Endothelial cell of umbilical vein (primary cell): ENCODE data around the gene TAF10. TPM values are rescaled to one million over a fixed set of nuclear protein-coding genes. Genes with fewer than 3 reads are reported as not detected.

Experiments used
- BruUV-seq: library from RNA; stranded (reverse); fragments of 400-500 nt; replicated peaks from 2 replicates; lab custom pipeline; 2021; lab: Mats Ljungman, UMichigan
- CTCF ChIA-PET: fragments of 300-600, 350-600 bp; sonication (Branson Sonifier 250); formaldehyde crosslinking; loops from one replicate; lab custom pipeline; 2021; ENCODE audit warnings: antibody characterized with exemption, inconsistent platforms; lab: Charles Lee
- POLR2A ChIA-PET: fragments of 300-600, 350-600 bp; sonication (Branson Sonifier 250); formaldehyde crosslinking; loops from one replicate; lab custom pipeline; 2021; ENCODE audit warnings: antibody characterized with exemption, inconsistent platforms; lab: Charles Lee
- DNase-seq: peaks from one replicate; pipeline ENCODE4 v3.0.0-alpha.2; 2011; ENCODE audit warnings: low read depth, low spot score
- FAIRE-seq: peaks from 2 replicates; lab custom pipeline; 2011; peaks lifted over from hg19 to GRCh38; lab: Jason Lieb, UNC
- H2AFZ ChIP-seq: 2 replicates; pipeline ENCODE4 v1.6.0; 2012; ENCODE audit warnings: low read depth, low read length, control low read depth, inconsistent platforms
- H3K27ac ChIP-seq: 2 replicates; pipeline ENCODE4 v1.5.1; 2011; ENCODE audit warnings: low read depth, mild to moderate bottlenecking, control low read depth, low read length, moderate library complexity; ENCODE audit not compliant: insufficient read depth
- H3K27me3 ChIP-seq, 2 experiments: 2 replicates each; pipeline versions ENCODE4 v1.6.0 to v1.6.1; 2011; ENCODE audit warnings: low read length in 2 of 2, mixed read lengths in 1 of 2; ENCODE audit not compliant: control insufficient read depth in 2 of 2, insufficient read depth in 2 of 2
- H3K36me3 ChIP-seq, 2 experiments: 2 replicates in 1 of 2; 3 replicates in 1 of 2; pipeline ENCODE4 v1.5.1; 2011; ENCODE audit warnings: low read length in 2 of 2, mild to moderate bottlenecking in 1 of 2, moderate library complexity in 1 of 2; ENCODE audit not compliant: control insufficient read depth in 2 of 2, insufficient read depth in 2 of 2; ENCODE audit errors: extremely low read depth in 1 of 2
- H3K4me1 ChIP-seq: 3 replicates; pipeline ENCODE4 v1.5.1; 2011; ENCODE audit warnings: mild to moderate bottlenecking, low read length; ENCODE audit not compliant: control insufficient read depth, insufficient read depth; ENCODE audit errors: extremely low read depth
- H3K4me2 ChIP-seq: 2 replicates; pipeline ENCODE4 v1.6.1; 2011; ENCODE audit warnings: low read length, control low read depth, mixed read lengths; ENCODE audit not compliant: insufficient read depth
- H3K4me3 ChIP-seq, 3 experiments: fragments of 200-600 bp in 1 of 3; sonication (generic), shearing (Covaris generic) in 1 of 3; replicated peaks in 1 of 3; 2 replicates each; pipeline ENCODE4 v1.5.1; 2011 to 2016; ENCODE audit warnings: control low read depth in 3 of 3, low read length in 3 of 3, mild to moderate bottlenecking in 2 of 3, inconsistent platforms in 1 of 3, low read depth in 1 of 3, moderate library complexity in 1 of 3; ENCODE audit not compliant: insufficient read depth in 1 of 3
- H3K79me2 ChIP-seq: 2 replicates; pipeline ENCODE4 v1.6.0; 2012; ENCODE audit warnings: low read length, inconsistent platforms; ENCODE audit not compliant: control insufficient read depth, insufficient read depth
- H3K9ac ChIP-seq: replicated peaks from 2 replicates; pipeline ENCODE3; 2011; ENCODE audit warnings: low read length, control low read depth; ENCODE audit not compliant: insufficient read depth; ENCODE audit errors: extremely low read depth
- H3K9me1 ChIP-seq: replicated peaks from 3 replicates; pipeline ENCODE4 v1.6.0; 2011; ENCODE audit warnings: mild to moderate bottlenecking, low read length; ENCODE audit not compliant: control insufficient read depth, insufficient read depth; ENCODE audit errors: extremely low read depth
- H3K9me3 ChIP-seq: replicated peaks from 2 replicates; pipeline ENCODE4 v1.5.1; 2012; ENCODE audit warnings: low read length, inconsistent platforms; ENCODE audit not compliant: control insufficient read depth, insufficient read depth
- H4K20me1 ChIP-seq: replicated peaks from 2 replicates; pipeline ENCODE3; 2011; ENCODE audit warnings: mild to moderate bottlenecking, low read length; ENCODE audit not compliant: control insufficient read depth, insufficient read depth; ENCODE audit errors: extremely low read depth
- CTCF ChIP-seq, 2 donors: IDR thresholded peaks; 1 replicate in 1 of 2; 2 replicates in 1 of 2; pipeline ENCODE4 v1.5.1; 2011; ENCODE audit warnings: low read length in 2 of 2, mild to moderate bottlenecking in 2 of 2, moderate library complexity in 2 of 2, control low read depth in 1 of 2, inconsistent platforms in 1 of 2, low read depth in 1 of 2; ENCODE audit not compliant: insufficient read depth in 1 of 2; ENCODE audit errors: extremely low read depth in 1 of 2
- EZH2 ChIP-seq: IDR thresholded peaks from 2 replicates; pipeline ENCODE4 v1.6.1; 2012; ENCODE audit warnings: borderline replicate concordance, low read depth, mild to moderate bottlenecking, moderate library complexity, low read length, inconsistent platforms; ENCODE audit not compliant: severe bottlenecking
- FOS ChIP-seq: IDR thresholded peaks from 2 replicates; pipeline ENCODE4 v1.6.1; 2011; ENCODE audit warnings: mild to moderate bottlenecking, low read length, moderate library complexity, borderline replicate concordance; ENCODE audit not compliant: insufficient read depth
- GATA2 ChIP-seq: IDR thresholded peaks from 2 replicates; pipeline ENCODE4 v1.7.0; 2011; ENCODE audit warnings: low read depth, mild to moderate bottlenecking, moderate library complexity, mixed read lengths, low read length; ENCODE audit not compliant: insufficient read length, insufficient read depth
- JUN ChIP-seq: IDR thresholded peaks from 2 replicates; pipeline ENCODE4 v1.6.1; 2011; ENCODE audit warnings: borderline replicate concordance, low read depth; ENCODE audit not compliant: insufficient read length, insufficient read depth
- MYC ChIP-seq: IDR thresholded peaks from one replicate; pipeline ENCODE4 v1.6.1; 2011; ENCODE audit warnings: mild to moderate bottlenecking, low read depth, low read length
- POLR2A ChIP-seq: IDR thresholded peaks from 2 replicates; pipeline ENCODE4 v1.6.1; 2012; ENCODE audit warnings: low read depth, mild to moderate bottlenecking, control low read depth, low read length
- POLR2AphosphoS5 ChIP-seq: IDR thresholded peaks from 2 replicates; pipeline ENCODE4 v1.6.1; 2012; ENCODE audit warnings: low read depth, mild to moderate bottlenecking, control low read depth, low read length, moderate library complexity; ENCODE audit not compliant: insufficient read depth
- dilution Hi-C: fragments of 300-500 bp; cut with MboI; formaldehyde crosslinking; loops from one replicate; pipeline ENCODE4 v1.15.0; 2019; ENCODE audit warnings: low sequenced_read_pairs; ENCODE audit not compliant: extremely low pct_ligation_motif_present
- intact Hi-C: fragments of 100-400 bp; cut with micrococcal nuclease; formaldehyde crosslinking; loops from one replicate; pipeline ENCODE4 v1.10.0; 2022
- polyA plus RNA-seq, 4 experiments: library from polyadenylated mRNA; depleted of rRNA in 3 of 4; stranded (reverse) in 3 of 4; unstranded in 1 of 4; fragments of >200 nt; gene quantifications; 2 replicates each; pipeline versions ENCODE4 v1.2.1 to v1.2.3, GENCODE V29; 2011 to 2012; ENCODE audit warnings: missing spikeins in 1 of 4
- total RNA-seq: library from RNA; stranded (reverse); gene quantifications from 2 replicates; pipeline ENCODE4 v1.2.3, GENCODE V29; 2021
- TF ChIP-seq, protein P1 (sequence below): IDR thresholded peaks from 2 replicates; pipeline ENCODE4 v1.6.1; 2011; ENCODE audit not compliant: insufficient read depth, insufficient read length

TAF10 gene
- total and polyA plus RNA-seq, 2 donors (not counting 3 experiments of a cell fraction or from before 2014, with no cell fraction given), result 86.2 to 149 TPM

GRCh38 chr11:6568191-6568918, 43.7 kb downstream of the TAF10 start:
- peak; percentile 76 for FAIRE-seq
- dilution Hi-C loops, result no loop called here
- ChIA-PET POLR2A (no interaction called here), CTCF (interaction anchor here (0.8 to 2.8 kb wide), 7 partner anchors 9 to 149 kb away, joined by 3 to 23 read pairs (median 4); partner anchors contain the start of genes APBB1, ILK and RRP8)
- Histone ChIP-seq H4K20me1 (no peaks in the 10 kb centered on the region), H3K9me1 (no peaks in the 10 kb centered on the region), H3K27ac (no peak overlapping the region), H3K27me3 (no peaks in the 10 kb centered on the region), H3K9me3 (no peaks in the 10 kb centered on the region), H2AFZ (no peak overlapping the region), H3K4me1 (peaks cover 6% of the 10 kb centered on the region), H3K79me2 (no peaks in the 10 kb centered on the region), H3K36me3 (no peaks in the 10 kb centered on the region), H3K4me2 (no peak overlapping the region), H3K9ac (no peak overlapping the region), H3K4me3 (no peak overlapping the region)
- peak; percentile 66 for DNase-seq
- peak; percentile 43 for TF ChIP-seq POLR2AphosphoS5
- TF ChIP-seq, protein P1, sequence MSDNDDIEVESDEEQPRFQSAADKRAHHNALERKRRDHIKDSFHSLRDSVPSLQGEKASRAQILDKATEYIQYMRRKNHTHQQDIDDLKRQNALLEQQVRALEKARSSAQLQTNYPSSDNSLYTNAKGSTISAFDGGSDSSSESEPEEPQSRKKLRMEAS, result no peak
- no TSS peak for BruUV-seq
- intact Hi-C loops, result loop anchor here (1.0 kb wide), 1 partner anchor 67 kb away; no protein-coding TSS in a partner anchor

- intact Hi-C loops (no loop called here), dilution Hi-C loops (no loop called here)
- DNase-seq, result no peak
- BruUV-seq, result no TSS peak
- Histone ChIP-seq H3K9me3 (no peaks in the 10 kb centered on the region), H3K4me1 (peaks cover 6% of the 10 kb centered on the region), H3K4me3 (no peak overlapping the region), H4K20me1 (no peaks in the 10 kb centered on the region), H3K27ac (no peak overlapping the region), H3K36me3 (no peaks in the 10 kb centered on the region), H3K4me2 (no peak overlapping the region), H3K9ac (no peak overlapping the region), H2AFZ (no peak overlapping the region), H3K79me2 (no peaks in the 10 kb centered on the region), H3K27me3 (no peaks in the 10 kb centered on the region), H3K9me1 (no peaks in the 10 kb centered on the region)
- no peak for FAIRE-seq
- TF ChIP-seq EZH2 (no peak), JUN (no peak), CTCF (IDR thresholded peaks at IDR 0.05; ENCODE audit: extremely low read depth in 1 of 2, insufficient read depth in 1 of 2, low read depth in 1 of 2, low read length in 2 of 2) (no peak), POLR2A (no peak), POLR2AphosphoS5 (no peak), FOS (no peak), GATA2 (no peak), MYC (no peak)
- TF ChIP-seq, protein P1, result no peak
- POLR2A ChIA-PET, result no interaction called here
- CTCF ChIA-PET, result interaction anchor here (1.5 kb wide), 1 partner anchor 16 kb away, joined by 4 read pairs; no protein-coding TSS in a partner anchor
Measured at GRCh38 chr11:6567371-6567745, 44.7 kb downstream of the TAF10 start.
